OCI-LY1 (cell line): ENCODE results near the gene RASAL2.

Experiments
- H2AFZ ChIP-seq: fragments of 200-600 bp; sonication (generic), shearing (Covaris generic); 2 replicates; pipeline ENCODE4 v1.6.0; 2014; ENCODE audit warnings: antibody characterized with exemption, mild to moderate bottlenecking, low read length
- H3F3A ChIP-seq: fragments of 200-600 bp; sonication (generic), shearing (Covaris generic); 2 replicates; pipeline ENCODE4 v1.6.0; 2014; ENCODE audit warnings: mild to moderate bottlenecking, antibody characterized with exemption, low read length, moderate library complexity; ENCODE audit not compliant: insufficient read depth
- H3K27ac ChIP-seq: fragments of 200-600 bp; sonication (generic); 2 replicates; pipeline ENCODE4 v1.5.1; 2014; ENCODE audit warnings: low read length, mixed run types, mild to moderate bottlenecking, low read depth; ENCODE audit not compliant: poor library complexity, severe bottlenecking
- H3K27me3 ChIP-seq: fragments of 200-600 bp; sonication (generic); 2 replicates; pipeline ENCODE4 v1.6.0; 2014; ENCODE audit warnings: antibody characterized with exemption, mild to moderate bottlenecking, low read length, moderate library complexity; ENCODE audit not compliant: insufficient read depth
- H3K36me3 ChIP-seq: fragments of 200-600 bp; sonication (generic); 2 replicates; pipeline ENCODE4 v1.6.1; 2014; ENCODE audit warnings: mild to moderate bottlenecking, antibody characterized with exemption, low read length, moderate library complexity, mixed read lengths; ENCODE audit not compliant: insufficient read depth
- H3K4me1 ChIP-seq: fragments of 200-600 bp; sonication (generic); 2 replicates; pipeline ENCODE4 v1.5.1; 2014; ENCODE audit warnings: mild to moderate bottlenecking, low read length, moderate library complexity; ENCODE audit not compliant: insufficient read depth, severe bottlenecking
- H3K4me2 ChIP-seq: fragments of 200-600 bp; sonication (generic), shearing (Covaris generic); 2 replicates; pipeline ENCODE4 v1.6.1; 2014; ENCODE audit warnings: low read length
- H3K4me3 ChIP-seq: fragments of 200-600 bp; sonication (generic); 2 replicates; pipeline ENCODE4 v1.5.1; 2014; ENCODE audit warnings: low read length, low read depth, mild to moderate bottlenecking, mixed read lengths; ENCODE audit not compliant: poor library complexity, severe bottlenecking
- H3K79me2 ChIP-seq: fragments of 200-600 bp; shearing (Covaris generic); 2 replicates; pipeline ENCODE4 v1.6.1; 2016; ENCODE audit warnings: mixed run types, low read length, mixed read lengths; ENCODE audit not compliant: insufficient read depth
- H3K9ac ChIP-seq: fragments of 200-600 bp; sonication (generic), shearing (Covaris generic); 2 replicates; pipeline ENCODE4 v1.6.1; 2014; ENCODE audit warnings: mild to moderate bottlenecking, low read length, mixed read lengths
- H3K9me2 ChIP-seq: fragments of 200-600 bp; sonication (generic), shearing (Covaris generic); 2 replicates; pipeline ENCODE4 v1.6.1; 2014; ENCODE audit warnings: low read depth, mild to moderate bottlenecking, low read length, mixed read lengths
- H3K9me3 ChIP-seq: fragments of 200-600 bp; shearing (Covaris generic); 2 replicates; pipeline ENCODE4 v1.6.1; 2014; ENCODE audit warnings: low read length, mixed read lengths
- H4K20me1 ChIP-seq: fragments of 200-600 bp; sonication (generic), shearing (Covaris generic); 2 replicates; pipeline ENCODE4 v1.6.0; 2016; ENCODE audit warnings: mild to moderate bottlenecking, low read length; ENCODE audit not compliant: insufficient read depth
- EZH2 ChIP-seq: fragments of 200-600 bp; sonication (generic), shearing (Covaris generic); IDR thresholded peaks from 2 replicates; pipeline ENCODE4 v1.8.0; 2017; ENCODE audit warnings: borderline replicate concordance, mixed run types, mild to moderate bottlenecking, antibody characterized with exemption, low read length, moderate library complexity, mixed read lengths
- TF ChIP-seq, protein P1 (sequence below): fragments of 200-600 bp; sonication (generic), shearing (Covaris generic); IDR thresholded peaks from 2 replicates; pipeline ENCODE4 v1.5.1; 2017; ENCODE audit warnings: mild to moderate bottlenecking, antibody characterized with exemption, low read length, moderate library complexity, mixed read lengths

RASAL2 gene

DNA sequence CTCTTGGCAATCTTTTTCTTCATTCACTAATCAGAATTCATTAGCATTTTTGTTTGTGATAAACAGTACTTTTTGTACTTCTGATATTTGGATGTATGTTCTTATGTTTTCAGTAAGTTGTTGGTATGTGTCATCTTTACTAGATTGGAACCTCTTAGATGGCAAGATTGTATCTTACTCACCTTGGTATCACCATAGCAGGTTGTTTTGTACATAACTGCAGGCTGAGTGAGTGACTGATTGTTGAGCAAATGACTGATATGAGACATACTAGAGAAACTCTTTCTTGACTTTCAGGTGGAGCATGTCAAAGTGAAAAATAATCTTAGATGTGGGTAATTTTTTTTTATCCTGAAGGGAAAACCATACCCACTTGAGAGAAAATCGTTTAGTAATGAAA is 229.2 kb downstream of the RASAL2 start:
- Histone ChIP-seq H3K27me3 (no peaks in the 10 kb centered on the region), H3K9me3 (no peaks in the 10 kb centered on the region), H2AFZ (no peak overlapping the region), H3K79me2 (no peaks in the 10 kb centered on the region), H4K20me1 (no peaks in the 10 kb centered on the region), H3K4me3 (no peak overlapping the region), H3K4me2 (no peak overlapping the region), H3K9ac (no peak overlapping the region), H3K36me3 (no peaks in the 10 kb centered on the region), H3F3A (no peaks in the 10 kb centered on the region), H3K4me1 (no peaks in the 10 kb centered on the region), H3K27ac (no peak overlapping the region), H3K9me2 (no peaks in the 10 kb centered on the region)
- TF ChIP-seq, protein P1, sequence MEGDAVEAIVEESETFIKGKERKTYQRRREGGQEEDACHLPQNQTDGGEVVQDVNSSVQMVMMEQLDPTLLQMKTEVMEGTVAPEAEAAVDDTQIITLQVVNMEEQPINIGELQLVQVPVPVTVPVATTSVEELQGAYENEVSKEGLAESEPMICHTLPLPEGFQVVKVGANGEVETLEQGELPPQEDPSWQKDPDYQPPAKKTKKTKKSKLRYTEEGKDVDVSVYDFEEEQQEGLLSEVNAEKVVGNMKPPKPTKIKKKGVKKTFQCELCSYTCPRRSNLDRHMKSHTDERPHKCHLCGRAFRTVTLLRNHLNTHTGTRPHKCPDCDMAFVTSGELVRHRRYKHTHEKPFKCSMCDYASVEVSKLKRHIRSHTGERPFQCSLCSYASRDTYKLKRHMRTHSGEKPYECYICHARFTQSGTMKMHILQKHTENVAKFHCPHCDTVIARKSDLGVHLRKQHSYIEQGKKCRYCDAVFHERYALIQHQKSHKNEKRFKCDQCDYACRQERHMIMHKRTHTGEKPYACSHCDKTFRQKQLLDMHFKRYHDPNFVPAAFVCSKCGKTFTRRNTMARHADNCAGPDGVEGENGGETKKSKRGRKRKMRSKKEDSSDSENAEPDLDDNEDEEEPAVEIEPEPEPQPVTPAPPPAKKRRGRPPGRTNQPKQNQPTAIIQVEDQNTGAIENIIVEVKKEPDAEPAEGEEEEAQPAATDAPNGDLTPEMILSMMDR, result no peak

DNA sequence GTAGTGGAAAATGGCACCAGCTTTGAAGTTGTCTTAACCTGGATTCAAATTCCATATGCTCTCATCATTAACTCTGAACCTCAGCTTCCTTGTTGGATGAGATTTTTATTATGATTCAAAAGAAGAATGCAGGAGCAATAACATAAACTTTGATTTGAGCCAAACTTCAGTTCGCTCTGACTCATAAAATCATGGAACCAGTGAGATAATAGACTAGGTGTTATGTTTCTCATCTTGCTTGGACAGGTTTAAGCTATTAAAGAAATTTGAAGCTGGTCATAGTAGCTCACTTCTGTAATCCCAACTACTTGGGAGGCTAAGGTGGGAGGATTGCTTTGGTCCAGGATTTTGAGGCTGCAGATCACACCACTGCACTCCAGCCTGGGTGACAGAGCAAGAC is 230.1 kb downstream of the RASAL2 start:
- no peak overlapping the region for H3K4me3 ChIP-seq
- TF ChIP-seq, protein P1, result no peak
- TF ChIP-seq EZH2, result no peak
- no peaks in the 10 kb centered on the region for H3K36me3 ChIP-seq
- H3K4me2 ChIP-seq, result no peak overlapping the region
- no peaks in the 10 kb centered on the region for H3K9me3 ChIP-seq
- H3K27me3 ChIP-seq, result no peaks in the 10 kb centered on the region
- H3K79me2 ChIP-seq, result no peaks in the 10 kb centered on the region
- no peak overlapping the region for H2AFZ ChIP-seq
- no peak overlapping the region for H3K9ac ChIP-seq
- no peaks in the 10 kb centered on the region for H4K20me1 ChIP-seq
- no peaks in the 10 kb centered on the region for H3F3A ChIP-seq
- no peaks in the 10 kb centered on the region for H3K9me2 ChIP-seq
- no peaks in the 10 kb centered on the region for H3K4me1 ChIP-seq
- H3K27ac ChIP-seq, result no peak overlapping the region

DNA sequence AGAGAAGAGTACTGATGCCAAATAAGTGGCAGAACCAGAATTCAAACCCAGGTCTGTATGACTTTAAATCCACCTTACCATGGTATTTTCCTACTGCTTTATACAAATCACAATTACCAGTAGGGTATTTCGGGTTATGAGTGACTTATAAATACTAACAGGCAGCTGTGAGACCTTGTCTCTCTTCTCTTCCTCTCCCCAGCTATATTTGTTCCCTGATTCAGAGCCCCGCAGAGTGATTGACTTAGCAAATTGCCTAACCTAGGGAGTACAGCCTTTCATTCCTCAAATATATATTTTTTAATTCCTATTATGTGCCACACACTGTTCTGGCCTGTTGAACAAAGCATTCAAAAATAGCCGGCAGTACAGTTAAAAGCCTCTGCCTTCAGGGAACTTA is 234.8 kb downstream of the RASAL2 start:
- H3K27me3 ChIP-seq, result no peaks in the 10 kb centered on the region
- H4K20me1 ChIP-seq, result no peaks in the 10 kb centered on the region
- TF ChIP-seq EZH2, result no peak
- TF ChIP-seq, protein P1, result no peak
- H3K9ac ChIP-seq, result no peak overlapping the region
- no peaks in the 10 kb centered on the region for H3K36me3 ChIP-seq
- H3K9me2 ChIP-seq, result no peaks in the 10 kb centered on the region
- H3K4me3 ChIP-seq, result no peak overlapping the region
- no peaks in the 10 kb centered on the region for H3K9me3 ChIP-seq
- H3K4me2 ChIP-seq, result no peak overlapping the region
- no peak overlapping the region for H2AFZ ChIP-seq
- H3K79me2 ChIP-seq, result no peaks in the 10 kb centered on the region
- H3K4me1 ChIP-seq, result no peaks in the 10 kb centered on the region
- no peak overlapping the region for H3K27ac ChIP-seq
- no peaks in the 10 kb centered on the region for H3F3A ChIP-seq
